Measurements from ENCODE around the gene PHYKPL. TPM values are rescaled to one million over a fixed set of nuclear protein-coding genes. Genes with fewer than 3 reads are reported as not detected.

Gene PHYKPL
- total RNA-seq, 4 donors from 2014 or later, result 29.3 to 45.7 (median 31.8) TPM

GRCh38 chr5:178271231-178271630, 38.6 kb upstream of the PHYKPL start:
- TF ChIP-seq, protein P1, sequence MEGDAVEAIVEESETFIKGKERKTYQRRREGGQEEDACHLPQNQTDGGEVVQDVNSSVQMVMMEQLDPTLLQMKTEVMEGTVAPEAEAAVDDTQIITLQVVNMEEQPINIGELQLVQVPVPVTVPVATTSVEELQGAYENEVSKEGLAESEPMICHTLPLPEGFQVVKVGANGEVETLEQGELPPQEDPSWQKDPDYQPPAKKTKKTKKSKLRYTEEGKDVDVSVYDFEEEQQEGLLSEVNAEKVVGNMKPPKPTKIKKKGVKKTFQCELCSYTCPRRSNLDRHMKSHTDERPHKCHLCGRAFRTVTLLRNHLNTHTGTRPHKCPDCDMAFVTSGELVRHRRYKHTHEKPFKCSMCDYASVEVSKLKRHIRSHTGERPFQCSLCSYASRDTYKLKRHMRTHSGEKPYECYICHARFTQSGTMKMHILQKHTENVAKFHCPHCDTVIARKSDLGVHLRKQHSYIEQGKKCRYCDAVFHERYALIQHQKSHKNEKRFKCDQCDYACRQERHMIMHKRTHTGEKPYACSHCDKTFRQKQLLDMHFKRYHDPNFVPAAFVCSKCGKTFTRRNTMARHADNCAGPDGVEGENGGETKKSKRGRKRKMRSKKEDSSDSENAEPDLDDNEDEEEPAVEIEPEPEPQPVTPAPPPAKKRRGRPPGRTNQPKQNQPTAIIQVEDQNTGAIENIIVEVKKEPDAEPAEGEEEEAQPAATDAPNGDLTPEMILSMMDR (IDR thresholded peaks at IDR 0.05), result no peak
- TF ChIP-seq POLR2A (IDR thresholded peaks at IDR 0.05), result no peak
- no peak for DNase-seq (ENCODE audit: low spot score in 2 of 2)
- intact Hi-C loops (cut with DNase I; ENCODE audit: low total_unique reads), result loop anchor here (10.0 kb wide), 1 partner anchor 284 kb away; no protein-coding TSS in a partner anchor
- 85 to 94% methylated on average over 4 of the region's 4 CpGs for WGBS, 2 donors
- no peak overlapping the region for H3K4me3 ChIP-seq (ENCODE audit: low read depth, poor library complexity, severe bottlenecking)

- no peak overlapping the region for H3K4me3 ChIP-seq (ENCODE audit: low read depth, poor library complexity, severe bottlenecking)
- intact Hi-C loops (cut with DNase I; ENCODE audit: low total_unique reads), result no loop called here
- DNase-seq (ENCODE audit: low spot score in 2 of 2), result no peak
- 92 to 97% methylated on average over 1 of the region's 1 CpG for WGBS, 2 donors
- TF ChIP-seq, protein P1 (IDR thresholded peaks at IDR 0.05), result no peak
- TF ChIP-seq POLR2A (IDR thresholded peaks at IDR 0.05), result no peak
Measured at GRCh38 chr5:178269499-178269898, 36.9 kb upstream of the PHYKPL start.

DNA sequence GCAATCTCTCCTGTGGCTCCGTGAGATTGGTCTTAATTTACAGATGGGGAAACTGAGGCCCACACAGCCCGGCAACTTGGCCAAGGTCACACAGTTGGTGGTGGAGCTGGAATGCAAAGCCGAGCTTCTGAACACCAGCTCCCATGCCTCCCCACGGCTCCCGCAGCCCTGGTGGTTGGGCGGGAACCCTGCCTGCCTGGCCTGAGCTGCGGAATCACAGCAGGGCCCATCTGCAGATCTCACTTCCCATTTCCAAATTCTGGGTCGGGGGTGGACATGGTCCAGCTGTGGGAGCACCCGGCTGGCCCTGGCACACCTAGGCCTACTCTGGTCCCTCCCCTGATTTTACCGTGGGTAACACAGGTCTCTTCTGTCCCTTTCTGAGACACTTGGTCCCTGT, 35.3 kb upstream of the PHYKPL start:
- no peak for DNase-seq (ENCODE audit: low spot score in 2 of 2)
- no peak overlapping the region for H3K4me3 ChIP-seq (ENCODE audit: low read depth, poor library complexity, severe bottlenecking)
- intact Hi-C loops (cut with DNase I; ENCODE audit: low total_unique reads), result no loop called here
- WGBS, 2 donors, result 84 to 87% methylated on average over 10 of the region's 10 CpGs
- no peak for TF ChIP-seq POLR2A (IDR thresholded peaks at IDR 0.05)
- TF ChIP-seq, protein P1 (IDR thresholded peaks at IDR 0.05), result no peak

DNA sequence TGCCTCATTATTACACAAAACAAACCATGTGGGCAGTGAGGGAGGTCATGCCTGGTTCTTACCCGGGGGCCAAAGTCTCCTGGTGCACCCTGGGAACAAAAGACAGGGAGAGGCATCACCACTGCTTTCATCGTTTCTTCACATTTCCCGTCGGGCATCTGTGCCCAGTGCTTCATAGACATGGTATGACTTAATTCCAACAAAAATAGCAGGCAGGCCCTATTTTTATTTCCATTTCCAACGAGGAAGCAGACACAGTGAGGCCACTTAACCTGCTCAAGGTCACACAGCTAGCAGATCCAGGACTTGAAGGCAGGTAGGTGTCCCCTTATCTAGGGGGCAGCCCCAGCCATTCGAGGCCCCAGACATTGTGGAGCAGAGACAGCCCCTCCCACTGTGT, 34.6 kb upstream of the PHYKPL start:
- no peak for DNase-seq (ENCODE audit: low spot score in 2 of 2)
- 61 to 69% methylated on average over 6 of the region's 6 CpGs for WGBS, 2 donors
- TF ChIP-seq, protein P1 (IDR thresholded peaks at IDR 0.05), result no peak
- TF ChIP-seq POLR2A (IDR thresholded peaks at IDR 0.05), result no peak
- intact Hi-C loops (cut with DNase I; ENCODE audit: low total_unique reads), result no loop called here
- H3K4me3 ChIP-seq (ENCODE audit: low read depth, poor library complexity, severe bottlenecking), result no peak overlapping the region

- WGBS, 2 donors, result 84 to 95% methylated on average over 10 of the region's 10 CpGs
- DNase-seq (ENCODE audit: low spot score in 2 of 2), result no peak
- TF ChIP-seq, protein P1 (IDR thresholded peaks at IDR 0.05), result no peak
- TF ChIP-seq POLR2A (IDR thresholded peaks at IDR 0.05), result no peak
- intact Hi-C loops (cut with DNase I; ENCODE audit: low total_unique reads), result no loop called here
- H3K4me3 ChIP-seq (ENCODE audit: low read depth, poor library complexity, severe bottlenecking), result no peak overlapping the region
Measured at GRCh38 chr5:178266581-178266980, 34.0 kb upstream of the PHYKPL start.

- WGBS, 2 donors, result 95 to 96% methylated on average over 7 of the region's 7 CpGs
- no peak overlapping the region for H3K4me3 ChIP-seq (ENCODE audit: low read depth, poor library complexity, severe bottlenecking)
- DNase-seq (ENCODE audit: low spot score in 2 of 2), result no peak
- intact Hi-C loops (cut with DNase I; ENCODE audit: low total_unique reads), result no loop called here
- TF ChIP-seq, protein P1 (IDR thresholded peaks at IDR 0.05), result no peak
- TF ChIP-seq POLR2A (IDR thresholded peaks at IDR 0.05), result no peak
Measured at GRCh38 chr5:178265746-178266145, 33.1 kb upstream of the PHYKPL start.
